HG02759 (cell line): ENCODE data around the gene MACROD1.

Experiments
- ATAC-seq: cut with Tn5 transposase; IDR thresholded peaks from one replicate; pipeline ENCODE4 v1.9.1; 2021; ENCODE audit warnings: mild to moderate bottlenecking, moderate library complexity; ENCODE audit not compliant: unreplicated experiment

MACROD1 gene, protein sequence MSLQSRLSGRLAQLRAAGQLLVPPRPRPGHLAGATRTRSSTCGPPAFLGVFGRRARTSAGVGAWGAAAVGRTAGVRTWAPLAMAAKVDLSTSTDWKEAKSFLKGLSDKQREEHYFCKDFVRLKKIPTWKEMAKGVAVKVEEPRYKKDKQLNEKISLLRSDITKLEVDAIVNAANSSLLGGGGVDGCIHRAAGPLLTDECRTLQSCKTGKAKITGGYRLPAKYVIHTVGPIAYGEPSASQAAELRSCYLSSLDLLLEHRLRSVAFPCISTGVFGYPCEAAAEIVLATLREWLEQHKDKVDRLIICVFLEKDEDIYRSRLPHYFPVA

GRCh38 chr11:64165842-64166635 is at the start of gene MACROD1:
TSS of gene MACROD1 (minus strand) at chr11:64166113. CDS start at chr11:64165994, 119 bp downstream.
- peak; percentile 90 for ATAC-seq

DNA sequence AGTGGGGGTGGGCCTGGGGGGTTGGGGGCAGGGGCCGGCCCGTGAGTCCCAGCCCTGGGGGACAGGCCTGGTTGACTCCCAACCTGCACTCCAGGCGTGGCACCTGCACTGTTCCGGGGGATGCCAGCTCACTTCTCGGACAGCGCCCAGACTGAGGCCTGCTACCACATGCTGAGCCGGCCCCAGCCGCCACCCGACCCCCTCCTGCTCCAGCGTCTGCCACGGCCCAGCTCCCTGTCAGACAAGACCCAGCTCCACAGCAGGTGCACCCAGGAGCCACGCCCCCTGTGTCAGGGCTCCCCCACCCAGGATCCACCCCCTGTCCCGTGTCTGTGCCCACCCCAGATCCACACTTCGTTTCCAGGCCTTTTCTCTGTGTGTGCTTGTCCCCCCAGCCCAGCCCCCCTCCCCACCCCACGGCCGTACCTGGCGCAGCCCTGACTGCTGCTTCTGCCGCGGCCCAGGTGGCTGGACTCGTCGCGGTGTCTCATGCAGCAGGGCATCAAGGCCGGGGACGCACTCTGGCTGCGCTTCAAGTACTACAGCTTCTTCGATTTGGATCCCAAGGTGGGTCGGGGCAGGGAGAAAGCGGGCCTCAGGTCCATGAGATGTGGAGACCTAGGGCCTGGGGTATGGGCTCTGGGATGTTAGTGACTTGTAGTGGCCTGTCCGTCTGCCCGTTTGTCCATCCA is 45.4 kb upstream of the MACROD1 start:
- ATAC-seq, result no peak

DNA sequence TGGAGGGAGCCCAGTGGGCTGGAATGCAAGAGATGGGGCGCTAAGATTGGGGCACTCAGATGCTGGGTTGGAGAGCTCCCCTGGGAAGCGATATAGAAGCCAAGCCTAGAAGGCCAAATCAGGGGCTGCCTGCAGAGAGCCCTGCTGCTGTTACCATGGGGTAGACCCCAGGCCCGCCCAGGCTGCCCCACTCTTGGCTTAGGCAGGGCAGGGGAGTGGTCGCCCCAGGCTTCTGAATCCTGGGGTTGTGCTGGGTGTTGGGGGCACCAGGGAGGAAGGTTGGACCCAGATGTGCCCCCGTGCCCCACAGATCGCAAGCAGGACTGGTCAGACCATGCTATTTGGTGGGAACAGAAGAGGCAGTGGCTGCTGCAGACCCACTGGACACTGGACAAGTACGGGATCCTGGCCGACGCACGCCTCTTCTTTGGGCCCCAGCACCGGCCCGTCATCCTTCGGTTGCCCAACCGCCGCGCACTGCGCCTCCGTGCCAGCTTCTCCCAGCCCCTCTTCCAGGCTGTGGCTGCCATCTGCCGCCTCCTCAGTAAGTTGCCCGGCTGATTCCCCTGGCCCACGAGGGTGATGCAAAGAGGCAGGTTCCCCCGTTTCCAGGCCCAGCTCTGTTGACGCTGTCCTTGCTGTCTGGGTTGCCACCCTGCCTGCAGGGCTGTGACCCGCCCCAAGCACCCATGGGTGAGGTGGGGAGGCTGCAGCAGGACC is 44.5 kb upstream of the MACROD1 start:
- ATAC-seq, result no peak

DNA sequence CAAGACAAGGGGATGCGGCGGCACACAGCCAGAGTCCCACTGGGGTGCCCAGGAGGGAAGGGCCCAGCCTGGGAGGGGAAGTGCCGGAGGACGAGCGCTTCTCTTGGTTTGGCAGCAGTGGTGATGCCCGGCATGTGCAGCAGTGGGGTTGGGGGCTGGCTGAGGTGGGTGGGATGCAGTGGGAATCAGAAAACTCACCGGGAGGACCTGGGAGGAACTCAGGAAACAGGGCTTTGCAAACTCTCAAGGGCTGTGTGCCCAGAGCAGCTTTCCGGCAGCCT is 43.6 kb upstream of the MACROD1 start:
- ATAC-seq, result no peak

- no peak for ATAC-seq
Observed at GRCh38 chr11:64208796-64209562, 43.1 kb upstream of the MACROD1 start.

GRCh38 chr11:64208086-64208795 is 42.3 kb upstream of the MACROD1 start:
- no peak for ATAC-seq

- peak; percentile 62 for ATAC-seq
Observed at GRCh38 chr11:64207256-64208085, 41.6 kb upstream of the MACROD1 start.

- ATAC-seq, result peak; percentile 42
Observed at GRCh38 chr11:64206457-64207255, 40.7 kb upstream of the MACROD1 start, which contains the start of gene FERMT3. TSS of gene FERMT3 (plus strand) at chr11:64206721. CDS start at chr11:64207365, 644 bp downstream.

DNA sequence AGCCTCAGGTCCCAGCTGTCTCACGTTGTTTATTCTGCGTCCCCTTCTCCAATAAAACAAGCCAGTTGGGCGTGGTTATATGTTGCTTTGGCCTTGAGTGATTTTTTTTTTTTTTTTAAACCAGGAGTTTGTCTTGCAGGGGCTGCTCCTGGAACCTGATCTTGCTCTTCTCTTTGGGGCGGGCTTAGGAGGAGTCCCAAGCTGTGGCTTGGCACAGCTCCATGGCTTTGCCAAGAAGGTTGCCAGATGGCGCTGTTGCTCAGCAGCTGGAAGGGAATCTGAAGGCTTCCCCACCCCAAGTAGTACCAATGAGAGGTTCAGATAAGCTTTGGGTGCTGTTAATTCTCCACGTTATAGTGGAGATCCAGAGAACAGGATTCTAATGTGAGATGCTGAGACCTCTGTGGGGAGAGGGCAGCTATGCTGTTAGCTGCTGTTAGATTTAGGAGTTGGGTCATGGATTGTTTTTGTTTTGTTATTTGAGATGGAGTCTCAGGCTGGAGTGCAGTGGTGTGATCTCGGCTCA is 38.6 kb upstream of the MACROD1 start:
- ATAC-seq, result no peak

- ATAC-seq, result no peak
Observed at GRCh38 chr11:64204080-64204440, 38.1 kb upstream of the MACROD1 start.

DNA sequence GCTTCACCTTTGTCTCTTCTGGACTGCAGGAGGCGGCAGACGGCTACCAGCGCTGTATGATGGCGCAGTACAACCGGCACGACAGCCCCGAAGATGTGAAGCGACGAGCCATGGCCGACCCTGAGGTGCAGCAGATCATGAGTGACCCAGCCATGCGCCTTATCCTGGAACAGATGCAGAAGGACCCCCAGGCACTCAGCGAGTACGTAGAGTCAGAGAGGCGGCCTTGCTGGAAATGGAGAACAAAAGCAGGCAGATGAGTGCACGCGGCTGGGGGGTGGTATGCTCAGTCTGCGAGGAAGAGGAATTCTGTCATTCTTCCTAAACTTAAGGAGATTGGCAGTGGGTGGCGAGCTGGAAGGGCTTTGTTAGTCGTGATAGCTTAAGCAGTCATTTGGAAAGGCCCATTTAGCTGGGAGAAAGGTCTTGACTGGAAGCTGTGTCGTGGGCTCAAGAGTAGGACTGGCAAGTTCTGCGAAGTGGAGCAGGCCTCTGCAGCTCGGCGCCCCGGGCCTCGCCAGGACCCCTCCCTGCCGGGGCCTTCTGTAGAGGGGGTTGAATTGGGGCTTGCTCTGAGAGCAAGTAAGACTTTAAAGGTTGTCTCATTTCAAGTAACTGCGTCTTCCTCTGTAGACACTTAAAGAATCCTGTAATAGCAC is 37.6 kb upstream of the MACROD1 start:
- ATAC-seq, result no peak

- no peak for ATAC-seq
Observed at GRCh38 chr11:64202992-64203391, 37.1 kb upstream of the MACROD1 start.

GRCh38 chr11:64201543-64201942 is 35.6 kb upstream of the MACROD1 start:
- ATAC-seq, result no peak

DNA sequence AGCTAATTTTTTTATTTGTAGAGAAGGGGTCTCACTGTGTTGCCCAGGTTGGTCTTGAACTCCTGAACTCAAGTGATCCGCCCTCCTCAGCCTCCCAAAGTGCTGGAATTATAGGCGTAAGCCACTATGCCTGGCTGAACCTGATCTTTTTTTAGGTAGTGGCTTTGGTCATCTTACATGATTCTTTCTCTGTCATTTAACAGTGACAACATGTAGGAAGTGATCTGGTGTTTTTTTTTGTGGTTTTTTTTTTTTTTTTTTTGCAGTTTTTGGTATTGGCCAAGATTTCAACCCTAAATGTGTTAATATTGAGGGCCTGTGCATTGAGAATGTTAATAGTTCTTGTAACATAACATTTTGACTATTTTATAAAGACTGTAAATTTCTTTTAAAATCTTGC is 32.6 kb upstream of the MACROD1 start:
- no peak for ATAC-seq

- no peak for ATAC-seq
Observed at GRCh38 chr11:64196626-64197025, 30.7 kb upstream of the MACROD1 start.

DNA sequence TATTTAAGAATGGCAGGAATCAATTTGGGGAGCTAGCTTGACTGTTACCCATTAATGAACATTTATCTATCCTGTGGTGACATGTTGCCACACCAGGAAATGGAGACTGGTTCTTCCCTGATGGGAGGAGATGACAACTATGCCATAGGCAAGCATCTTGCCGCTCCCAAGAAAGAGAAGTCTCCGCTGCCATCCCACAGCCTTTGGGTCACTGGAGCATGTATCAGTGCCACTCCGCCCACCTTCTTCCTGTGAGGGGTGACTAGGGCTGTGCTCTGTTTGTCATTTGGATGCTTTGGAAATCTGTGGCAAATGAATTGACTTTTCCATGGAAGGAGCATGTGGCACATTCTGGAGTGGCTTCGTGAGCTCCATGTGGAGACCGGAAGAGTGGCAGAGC is 26.5 kb upstream of the MACROD1 start:
- no peak for ATAC-seq

GRCh38 chr11:64186492-64187165 is 20.7 kb upstream of the MACROD1 start:
- no peak for ATAC-seq
